SU-DHL-6 (cell line): ENCODE measurements around the gene GRB10.

Experiments used
- H2AFZ ChIP-seq: fragments of 200-600 bp; sonication (generic); 2 replicates; pipeline ENCODE4 v1.6.1; 2014; ENCODE audit warnings: low read depth, mild to moderate bottlenecking, moderate library complexity, mixed read lengths, antibody characterized with exemption, low read length; ENCODE audit not compliant: severe bottlenecking
- H3F3A ChIP-seq: fragments of 200-600 bp; shearing (Covaris generic); 2 replicates; pipeline ENCODE4 v1.6.0; 2016; ENCODE audit warnings: antibody characterized with exemption, mild to moderate bottlenecking; ENCODE audit not compliant: insufficient read depth
- H3K27ac ChIP-seq: fragments of 200-600 bp; sonication (generic); 2 replicates; pipeline ENCODE4 v1.5.1; 2016; ENCODE audit warnings: low read depth, mild to moderate bottlenecking, low read length, moderate library complexity, mixed read lengths
- H3K27me3 ChIP-seq: fragments of 200-600 bp; sonication (generic), shearing (Covaris generic); 2 replicates; pipeline ENCODE4 v1.6.0; 2014; ENCODE audit warnings: mild to moderate bottlenecking, low read length
- H3K36me3 ChIP-seq: fragments of 200-600 bp; sonication (generic); 2 replicates; pipeline ENCODE4 v1.6.1; 2014; ENCODE audit warnings: mild to moderate bottlenecking, low read length, mixed read lengths
- H3K4me2 ChIP-seq: fragments of 300-600, 200-600 bp; shearing (Covaris generic), sonication (generic); 2 replicates; pipeline ENCODE4 v1.6.0; 2014; ENCODE audit warnings: low read length, low read depth, mild to moderate bottlenecking; ENCODE audit not compliant: poor library complexity, severe bottlenecking
- H3K4me3 ChIP-seq: fragments of 200-600 bp; sonication (generic); 2 replicates; pipeline ENCODE4 v1.5.1; 2014; ENCODE audit warnings: antibody characterized with exemption, low read length, mild to moderate bottlenecking, mixed read lengths; ENCODE audit not compliant: insufficient read depth, poor library complexity, severe bottlenecking
- H3K79me2 ChIP-seq: fragments of 200-600 bp; sonication (generic); 2 replicates; pipeline ENCODE4 v1.6.1; 2014; ENCODE audit warnings: mild to moderate bottlenecking, low read length, moderate library complexity; ENCODE audit not compliant: insufficient read depth
- H3K9ac ChIP-seq: fragments of 200-600 bp; sonication (generic); 2 replicates; pipeline ENCODE4 v1.7.0; 2014; ENCODE audit warnings: mild to moderate bottlenecking, low read length
- H3K9me2 ChIP-seq: fragments of 200-600 bp; sonication (generic); replicated peaks from 2 replicates; pipeline ENCODE4 v1.6.1; 2014; ENCODE audit warnings: low read length; ENCODE audit not compliant: insufficient read depth
- H3K9me3 ChIP-seq: fragments of 200-600 bp; sonication (generic); 2 replicates; pipeline ENCODE4 v1.6.1; 2014; ENCODE audit warnings: low read length, mixed read lengths; ENCODE audit not compliant: insufficient read depth
- H4K20me1 ChIP-seq: fragments of 200-600 bp; sonication (generic); 2 replicates; pipeline ENCODE4 v1.6.1; 2014; ENCODE audit warnings: low read depth, mild to moderate bottlenecking, antibody characterized with exemption, low read length, moderate library complexity, mixed read lengths
- CTCF ChIP-seq: fragments of 200-600 bp; sonication (generic); IDR thresholded peaks from one replicate; pipeline ENCODE4 v1.5.1; 2017; ENCODE audit warnings: antibody characterized with exemption, mild to moderate bottlenecking, low read length, moderate library complexity; ENCODE audit not compliant: insufficient read depth, poor library complexity, severe bottlenecking
- EZH2phosphoT487 ChIP-seq: fragments of 200-600 bp; sonication (generic), shearing (Covaris generic); conservative IDR thresholded peaks from 2 replicates; pipeline ENCODE4 v1.6.1; 2018; ENCODE audit warnings: mild to moderate bottlenecking, antibody characterized with exemption, low read length, moderate library complexity, mixed read lengths

The GRB10 gene

GRCh38 chr7:50745336-50745735, 37.4 kb downstream of the GRB10 start:
- no peaks in the 10 kb centered on the region for H3K27me3 ChIP-seq
- no peak overlapping the region for H3K27ac ChIP-seq
- H3K36me3 ChIP-seq = no peaks in the 10 kb centered on the region
- no peak overlapping the region for H3K4me3 ChIP-seq
- no peaks in the 10 kb centered on the region for H4K20me1 ChIP-seq
- H3K79me2 ChIP-seq = no peaks in the 10 kb centered on the region
- H3K9me3 ChIP-seq = no peaks in the 10 kb centered on the region
- H3K9me2 ChIP-seq = no peaks in the 10 kb centered on the region
- H3K9ac ChIP-seq = no peak overlapping the region
- no peak overlapping the region for H2AFZ ChIP-seq
- no peaks in the 10 kb centered on the region for H3F3A ChIP-seq
- TF ChIP-seq CTCF (no peak), EZH2phosphoT487 (no peak)
- H3K4me2 ChIP-seq = no peak overlapping the region

GRCh38 chr7:50743893-50744292, 38.8 kb downstream of the GRB10 start:
- Histone ChIP-seq H3K36me3 (no peaks in the 10 kb centered on the region), H3K4me3 (no peak overlapping the region), H3K9me3 (no peaks in the 10 kb centered on the region), H3K9ac (no peak overlapping the region), H3K27ac (no peak overlapping the region), H3K9me2 (no peaks in the 10 kb centered on the region), H3K79me2 (no peaks in the 10 kb centered on the region), H2AFZ (no peak overlapping the region), H4K20me1 (no peaks in the 10 kb centered on the region), H3K4me2 (no peak overlapping the region), H3F3A (no peaks in the 10 kb centered on the region), H3K27me3 (no peaks in the 10 kb centered on the region)
- no peak for TF ChIP-seq EZH2phosphoT487
- no peak for TF ChIP-seq CTCF

GRCh38 chr7:50743016-50743415, 39.7 kb downstream of the GRB10 start:
- Histone ChIP-seq H3K27me3 (no peaks in the 10 kb centered on the region), H3K36me3 (no peaks in the 10 kb centered on the region), H3K27ac (no peak overlapping the region), H3K4me3 (no peak overlapping the region), H3K4me2 (no peak overlapping the region), H3K79me2 (no peaks in the 10 kb centered on the region), H4K20me1 (no peaks in the 10 kb centered on the region), H3F3A (no peaks in the 10 kb centered on the region), H2AFZ (no peak overlapping the region), H3K9me3 (no peaks in the 10 kb centered on the region), H3K9me2 (no peaks in the 10 kb centered on the region), H3K9ac (no peak overlapping the region)
- TF ChIP-seq CTCF = no peak
- TF ChIP-seq EZH2phosphoT487 = no peak
